Measurements from ENCODE around the gene BNIP3. TPM values are rescaled to one million over a fixed set of nuclear protein-coding genes. Genes with fewer than 3 reads are reported as not detected.

Gene BNIP3
- total RNA-seq = 152 and 162 TPM in 2 replicates

DNA sequence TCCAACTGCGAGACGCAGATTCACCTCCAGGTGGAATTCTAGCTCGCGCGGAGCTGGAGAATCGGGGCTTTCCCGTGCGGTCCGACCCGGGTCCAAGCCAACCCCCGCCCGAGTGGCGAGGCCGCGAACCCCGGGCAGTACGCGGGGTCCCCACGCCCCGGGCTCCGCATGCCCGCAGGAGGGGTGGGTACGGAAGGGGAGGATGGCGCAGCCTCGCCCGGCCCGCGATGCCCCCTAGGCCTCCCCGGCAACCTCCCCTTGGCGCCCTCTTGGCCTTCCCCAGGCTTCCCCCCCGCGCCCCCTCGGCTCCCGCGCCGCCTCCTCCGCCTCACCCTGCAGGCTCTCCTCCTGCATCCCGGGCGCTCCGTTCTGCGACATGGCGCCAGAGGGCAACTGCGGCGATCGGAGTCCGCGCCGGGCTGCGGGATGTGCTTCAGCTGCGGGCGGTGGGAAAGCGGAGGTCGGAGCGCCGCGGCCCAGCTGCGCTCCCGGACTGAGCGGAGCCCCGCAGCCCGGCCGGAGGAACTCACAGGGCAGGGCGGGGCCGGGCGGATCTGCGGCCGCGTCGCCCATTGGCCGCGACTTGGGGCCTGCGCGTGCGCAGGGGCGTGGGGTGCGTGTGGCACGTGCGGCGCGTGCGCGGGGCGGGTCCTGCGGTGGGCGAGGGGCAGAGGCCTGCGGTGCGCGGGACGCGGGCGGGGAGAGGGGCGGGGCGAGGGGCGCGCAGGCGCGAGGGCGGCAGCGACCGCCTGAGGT is at the start of gene BNIP3:
Gene BNIP3 (minus strand): TSS at position 495 of the 756 bp plus-strand sequence. CDS start 117 bp downstream, at position 378.

Other genes with a start within 250 kb of the BNIP3 start
- 26.5 and 29.3 TPM in 2 replicates for gene PPP2R2D, start 80.9 kb downstream of the BNIP3 start, total RNA-seq
- under 0.01 and 0.17 TPM in 2 replicates for gene JAKMIP3, start 84.0 kb upstream of the BNIP3 start, total RNA-seq
- gene DPYSL4, start 205.0 kb upstream of the BNIP3 start, total RNA-seq = 1.3 and 4.2 TPM in 2 replicates